Measurements from ENCODE around the gene CDH5. TPM values are rescaled to one million over a fixed set of nuclear protein-coding genes. Genes with fewer than 3 reads are reported as not detected.

Gene CDH5
- polyA plus RNA-seq, 1 of the 3 experiments (the other 2 are of a cell fraction), result not detected

DNA sequence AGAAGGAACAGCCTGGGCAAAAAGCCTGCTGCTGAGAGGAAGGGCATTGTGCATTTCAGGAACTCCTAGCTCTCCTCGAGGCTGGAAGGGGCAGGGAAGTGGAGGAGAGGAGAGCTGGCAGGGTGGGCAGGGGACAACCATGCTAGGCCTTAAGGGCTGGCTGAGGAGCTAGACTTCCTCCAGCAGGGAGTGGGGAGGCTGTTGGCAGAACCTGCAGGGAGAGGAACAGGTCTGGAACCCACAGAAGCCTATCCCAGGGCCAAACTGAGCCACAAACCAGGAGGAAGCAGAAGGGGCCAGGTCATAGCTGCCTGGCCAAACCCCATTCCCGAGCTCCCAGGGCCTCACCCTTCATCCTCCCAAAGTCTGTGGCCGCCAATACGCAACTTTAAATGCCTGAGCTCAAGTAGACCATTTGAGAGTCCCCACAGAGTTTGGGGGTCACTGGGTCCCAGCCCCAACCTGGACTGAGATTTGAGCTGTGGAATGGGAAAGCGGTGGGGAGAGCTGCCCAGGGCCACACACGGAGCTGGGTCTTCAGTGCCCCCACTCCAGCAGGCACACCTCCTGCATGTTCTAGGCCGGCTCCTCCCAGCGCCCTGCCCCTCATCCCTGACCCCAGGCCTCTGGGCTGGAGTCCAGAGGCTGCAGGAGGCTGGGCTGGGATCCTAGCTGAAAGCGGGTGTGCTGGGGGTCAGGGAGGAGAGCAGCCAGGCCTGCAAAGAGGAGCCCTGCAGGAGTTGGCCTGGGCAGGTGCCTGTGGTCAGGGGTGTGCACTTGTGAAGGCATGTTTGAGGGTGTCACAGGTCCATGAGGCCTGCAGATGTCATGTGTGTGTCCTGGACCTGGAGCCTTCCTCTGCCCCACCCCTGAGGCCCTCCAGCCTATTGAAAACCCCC lies 4.5 kb downstream of the CDH5 start:
- no peaks in the 10 kb centered on the region for H3K27me3 ChIP-seq (ENCODE audit: insufficient read depth)
- no peaks in the 10 kb centered on the region for H3K79me2 ChIP-seq (ENCODE audit: insufficient read depth)
- H3K9ac ChIP-seq, result no peak overlapping the region
- POLR2A ChIA-PET, result no interaction called here
- no peaks in the 10 kb centered on the region for H3K9me2 ChIP-seq
- no peak for DNase-seq
- no peak overlapping the region for H2AFZ ChIP-seq (ENCODE audit: low read depth)
- no peak overlapping the region for H3K27ac ChIP-seq (ENCODE audit: low read depth in 2 of 2, low read length in 1 of 2)
- H3K4me2 ChIP-seq, result no peak overlapping the region
- H4K20me1 ChIP-seq (ENCODE audit: insufficient read depth), result no peaks in the 10 kb centered on the region
- no peak overlapping the region for H3K4me3 ChIP-seq (ENCODE audit: low read depth in 2 of 2, low read length in 1 of 2)
- no peaks in the 10 kb centered on the region for H3F3A ChIP-seq (replicated peaks; ENCODE audit: insufficient read depth)
- no peak for TF ChIP-seq SMC3 (IDR thresholded peaks at IDR 0.05; ENCODE audit: low read depth, low read length)
- TF ChIP-seq, protein P1, sequence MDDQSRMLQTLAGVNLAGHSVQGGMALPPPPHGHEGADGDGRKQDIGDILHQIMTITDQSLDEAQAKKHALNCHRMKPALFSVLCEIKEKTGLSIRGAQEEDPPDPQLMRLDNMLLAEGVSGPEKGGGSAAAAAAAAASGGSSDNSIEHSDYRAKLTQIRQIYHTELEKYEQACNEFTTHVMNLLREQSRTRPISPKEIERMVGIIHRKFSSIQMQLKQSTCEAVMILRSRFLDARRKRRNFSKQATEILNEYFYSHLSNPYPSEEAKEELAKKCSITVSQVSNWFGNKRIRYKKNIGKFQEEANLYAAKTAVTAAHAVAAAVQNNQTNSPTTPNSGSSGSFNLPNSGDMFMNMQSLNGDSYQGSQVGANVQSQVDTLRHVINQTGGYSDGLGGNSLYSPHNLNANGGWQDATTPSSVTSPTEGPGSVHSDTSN (IDR thresholded peaks at IDR 0.05), result no peak
- no peak for TF ChIP-seq RCOR1 (IDR thresholded peaks at IDR 0.05; ENCODE audit: low read length)
- TF ChIP-seq, protein P2, sequence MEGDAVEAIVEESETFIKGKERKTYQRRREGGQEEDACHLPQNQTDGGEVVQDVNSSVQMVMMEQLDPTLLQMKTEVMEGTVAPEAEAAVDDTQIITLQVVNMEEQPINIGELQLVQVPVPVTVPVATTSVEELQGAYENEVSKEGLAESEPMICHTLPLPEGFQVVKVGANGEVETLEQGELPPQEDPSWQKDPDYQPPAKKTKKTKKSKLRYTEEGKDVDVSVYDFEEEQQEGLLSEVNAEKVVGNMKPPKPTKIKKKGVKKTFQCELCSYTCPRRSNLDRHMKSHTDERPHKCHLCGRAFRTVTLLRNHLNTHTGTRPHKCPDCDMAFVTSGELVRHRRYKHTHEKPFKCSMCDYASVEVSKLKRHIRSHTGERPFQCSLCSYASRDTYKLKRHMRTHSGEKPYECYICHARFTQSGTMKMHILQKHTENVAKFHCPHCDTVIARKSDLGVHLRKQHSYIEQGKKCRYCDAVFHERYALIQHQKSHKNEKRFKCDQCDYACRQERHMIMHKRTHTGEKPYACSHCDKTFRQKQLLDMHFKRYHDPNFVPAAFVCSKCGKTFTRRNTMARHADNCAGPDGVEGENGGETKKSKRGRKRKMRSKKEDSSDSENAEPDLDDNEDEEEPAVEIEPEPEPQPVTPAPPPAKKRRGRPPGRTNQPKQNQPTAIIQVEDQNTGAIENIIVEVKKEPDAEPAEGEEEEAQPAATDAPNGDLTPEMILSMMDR (IDR thresholded peaks at IDR 0.05), result no peak
- TF ChIP-seq GATA2 (CRISPR knock-in tag; IDR thresholded peaks at IDR 0.05), result no peak
- TF ChIP-seq EZH2phosphoT487 (IDR thresholded peaks at IDR 0.05; ENCODE audit: borderline replicate concordance, low read depth), result no peak
- TF ChIP-seq, protein P3, sequence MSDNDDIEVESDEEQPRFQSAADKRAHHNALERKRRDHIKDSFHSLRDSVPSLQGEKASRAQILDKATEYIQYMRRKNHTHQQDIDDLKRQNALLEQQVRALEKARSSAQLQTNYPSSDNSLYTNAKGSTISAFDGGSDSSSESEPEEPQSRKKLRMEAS (IDR thresholded peaks at IDR 0.05; ENCODE audit: low read depth), result no peak
- no peak for TF ChIP-seq TEAD4 (IDR thresholded peaks at IDR 0.05; ENCODE audit: borderline replicate concordance, insufficient read depth)
- TF ChIP-seq TAF1 (IDR thresholded peaks at IDR 0.05; ENCODE audit: borderline replicate concordance, low read depth, low read length), result no peak
- no peak for TF ChIP-seq JUND (IDR thresholded peaks at IDR 0.05)
- no peak for TF ChIP-seq FOXM1 (IDR thresholded peaks at IDR 0.05; ENCODE audit: low read depth)
- no peak for TF ChIP-seq TCF12 (IDR thresholded peaks at IDR 0.05)
- TF ChIP-seq, protein P4, sequence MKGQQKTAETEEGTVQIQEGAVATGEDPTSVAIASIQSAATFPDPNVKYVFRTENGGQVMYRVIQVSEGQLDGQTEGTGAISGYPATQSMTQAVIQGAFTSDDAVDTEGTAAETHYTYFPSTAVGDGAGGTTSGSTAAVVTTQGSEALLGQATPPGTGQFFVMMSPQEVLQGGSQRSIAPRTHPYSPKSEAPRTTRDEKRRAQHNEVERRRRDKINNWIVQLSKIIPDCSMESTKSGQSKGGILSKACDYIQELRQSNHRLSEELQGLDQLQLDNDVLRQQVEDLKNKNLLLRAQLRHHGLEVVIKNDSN (IDR thresholded peaks at IDR 0.05; ENCODE audit: borderline replicate concordance, low read depth), result no peak
- no peak for TF ChIP-seq GABPA (IDR thresholded peaks at IDR 0.05; ENCODE audit: low read depth)
- TF ChIP-seq, protein P5, sequence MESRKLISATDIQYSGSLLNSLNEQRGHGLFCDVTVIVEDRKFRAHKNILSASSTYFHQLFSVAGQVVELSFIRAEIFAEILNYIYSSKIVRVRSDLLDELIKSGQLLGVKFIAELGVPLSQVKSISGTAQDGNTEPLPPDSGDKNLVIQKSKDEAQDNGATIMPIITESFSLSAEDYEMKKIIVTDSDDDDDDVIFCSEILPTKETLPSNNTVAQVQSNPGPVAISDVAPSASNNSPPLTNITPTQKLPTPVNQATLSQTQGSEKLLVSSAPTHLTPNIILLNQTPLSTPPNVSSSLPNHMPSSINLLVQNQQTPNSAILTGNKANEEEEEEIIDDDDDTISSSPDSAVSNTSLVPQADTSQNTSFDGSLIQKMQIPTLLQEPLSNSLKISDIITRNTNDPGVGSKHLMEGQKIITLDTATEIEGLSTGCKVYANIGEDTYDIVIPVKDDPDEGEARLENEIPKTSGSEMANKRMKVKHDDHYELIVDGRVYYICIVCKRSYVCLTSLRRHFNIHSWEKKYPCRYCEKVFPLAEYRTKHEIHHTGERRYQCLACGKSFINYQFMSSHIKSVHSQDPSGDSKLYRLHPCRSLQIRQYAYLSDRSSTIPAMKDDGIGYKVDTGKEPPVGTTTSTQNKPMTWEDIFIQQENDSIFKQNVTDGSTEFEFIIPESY (IDR thresholded peaks at IDR 0.05; ENCODE audit: borderline replicate concordance, low read depth), result no peak
- no peak for TF ChIP-seq SIN3A (IDR thresholded peaks at IDR 0.05; ENCODE audit: borderline replicate concordance, low read depth, low read length)
- TF ChIP-seq MEF2A (IDR thresholded peaks at IDR 0.05; ENCODE audit: borderline replicate concordance, low read depth), result no peak
- H3K36me3 ChIP-seq (replicated peaks in 1 of 2; ENCODE audit: control insufficient read depth in 1 of 2, insufficient read depth in 2 of 2, low read length in 1 of 2), result no peaks in the 10 kb centered on the region
- H3K4me1 ChIP-seq (ENCODE audit: control insufficient read depth in 1 of 2, insufficient read depth in 2 of 2, low read depth in 1 of 2, low read length in 1 of 2), result no peaks in the 10 kb centered on the region
- CTCF ChIA-PET, result interaction anchor here (1.0 to 9.4 kb wide), 5 partner anchors 14 to 35 kb away, joined by 4 to 92 read pairs (median 5); no protein-coding TSS in a partner anchor
- WGBS (ENCODE audit: low lambda C conversion rate), result 78% methylated on average over 4 of the region's 9 CpGs
- H3K9me3 ChIP-seq, result no peaks in the 10 kb centered on the region
